Fibroblast of gingiva (primary cell): ENCODE results near the gene GGA1.
A peak's percentile ranks its signal among the peaks of the same experiment; 100 is the strongest.

ENCODE experiments used
- DNase-seq: peaks from one replicate; pipeline ENCODE4 v3.0.0-alpha.2; 2011; ENCODE audit warnings: low read depth

The GGA1 gene

DNA sequence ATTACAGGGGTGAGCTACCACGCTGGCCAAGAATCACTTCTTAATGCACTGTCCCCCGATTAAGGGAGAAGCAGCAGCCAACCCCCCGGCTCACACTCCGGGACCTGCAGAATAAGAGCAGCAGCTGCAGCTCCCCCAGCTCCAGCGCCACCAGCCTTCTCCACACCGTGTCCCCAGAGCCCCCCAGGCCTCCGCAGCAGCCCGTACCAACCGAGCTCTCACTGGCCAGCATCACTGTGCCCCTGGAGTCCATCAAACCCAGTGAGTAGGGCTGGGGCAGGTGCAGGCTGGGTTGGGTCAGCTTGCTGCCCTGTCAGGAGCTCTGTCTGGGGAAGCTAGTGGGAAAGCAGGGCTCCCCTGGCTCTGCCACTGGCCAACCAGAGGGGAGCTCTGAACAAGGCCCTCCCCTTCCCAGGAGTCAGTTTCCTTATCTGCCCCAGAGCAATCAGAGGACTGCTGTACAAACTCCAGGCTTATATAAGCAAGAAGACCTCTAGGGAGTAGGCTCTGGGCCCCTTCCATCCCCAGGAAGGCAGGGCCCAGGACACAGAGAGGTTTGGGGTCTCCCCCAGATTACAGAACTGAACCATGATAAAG lies 22.3 kb downstream of the GGA1 start:
- no peak for DNase-seq

DNA sequence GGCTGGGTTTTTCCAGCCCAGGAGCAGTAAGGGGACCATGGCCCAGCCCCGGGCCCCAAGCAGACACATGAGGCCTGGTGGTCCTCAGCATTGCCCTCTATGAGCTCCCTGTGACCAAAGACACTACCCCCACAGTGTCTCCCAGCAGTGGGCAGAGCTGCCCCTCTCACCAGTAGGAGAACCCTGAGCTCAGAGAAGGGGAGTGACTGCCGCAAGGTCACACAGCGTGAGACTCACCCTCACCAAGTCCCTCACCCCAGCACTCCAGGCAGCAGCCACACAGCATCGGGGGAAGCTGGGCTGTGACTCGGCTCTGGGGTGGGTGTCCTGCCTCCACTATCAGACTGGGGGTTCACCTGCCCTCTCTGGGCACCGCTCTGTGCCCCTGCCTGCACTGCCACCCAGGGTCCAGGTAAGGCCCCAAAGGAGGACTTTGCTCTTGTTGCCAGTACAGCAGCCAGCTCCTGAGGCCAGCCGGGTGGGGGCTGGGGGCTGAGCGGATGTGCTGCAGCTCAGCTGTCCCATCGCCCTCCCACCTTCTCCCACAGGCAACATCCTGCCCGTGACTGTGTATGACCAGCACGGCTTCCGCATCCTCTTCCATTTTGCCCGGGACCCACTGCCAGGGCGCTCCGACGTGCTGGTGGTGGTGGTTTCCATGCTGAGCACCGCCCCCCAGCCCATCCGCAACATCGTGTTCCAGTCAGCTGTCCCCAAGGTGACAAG lies 23.0 kb downstream of the GGA1 start:
- no peak for DNase-seq

DNA sequence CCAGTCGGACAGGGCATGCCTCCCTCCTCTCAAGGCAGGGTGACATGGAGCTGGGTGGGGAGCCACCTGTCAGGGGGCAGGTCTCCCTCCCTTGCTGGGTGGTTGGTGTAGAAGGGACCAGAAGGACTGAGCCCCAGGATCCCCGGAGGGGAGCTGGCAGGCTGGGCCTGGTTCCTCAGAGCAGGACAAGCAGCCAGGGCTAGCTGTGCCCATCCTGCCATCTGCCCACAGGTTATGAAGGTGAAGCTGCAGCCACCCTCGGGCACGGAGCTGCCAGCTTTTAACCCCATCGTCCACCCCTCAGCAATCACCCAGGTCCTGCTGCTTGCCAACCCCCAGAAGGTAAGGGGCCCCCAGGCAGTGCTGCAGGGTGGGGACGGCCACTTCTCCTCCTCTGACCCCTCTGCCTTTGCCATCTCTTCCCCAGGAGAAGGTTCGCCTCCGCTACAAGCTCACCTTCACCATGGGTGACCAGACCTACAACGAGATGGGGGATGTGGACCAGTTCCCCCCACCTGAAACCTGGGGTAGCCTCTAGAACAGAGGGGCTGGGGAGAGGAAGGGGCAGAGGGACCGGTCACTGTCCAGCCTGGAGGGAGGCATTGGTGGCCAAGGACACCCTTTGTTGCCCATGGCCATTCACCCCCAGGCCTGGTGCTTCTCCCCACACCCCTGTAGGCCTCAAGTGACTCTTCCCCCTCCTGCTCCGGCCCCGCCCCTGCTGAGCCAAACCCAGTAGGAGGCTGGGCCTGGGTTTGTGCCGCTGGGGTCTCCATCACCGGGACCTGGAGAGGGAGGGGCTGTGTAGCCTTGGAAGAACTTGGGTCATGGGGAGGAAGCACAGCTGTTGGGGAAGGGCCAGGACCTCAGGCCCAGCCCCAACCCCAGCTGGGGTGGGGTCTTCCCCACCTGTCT lies 23.8 kb downstream of the GGA1 start:
- DNase-seq: no peak

DNA sequence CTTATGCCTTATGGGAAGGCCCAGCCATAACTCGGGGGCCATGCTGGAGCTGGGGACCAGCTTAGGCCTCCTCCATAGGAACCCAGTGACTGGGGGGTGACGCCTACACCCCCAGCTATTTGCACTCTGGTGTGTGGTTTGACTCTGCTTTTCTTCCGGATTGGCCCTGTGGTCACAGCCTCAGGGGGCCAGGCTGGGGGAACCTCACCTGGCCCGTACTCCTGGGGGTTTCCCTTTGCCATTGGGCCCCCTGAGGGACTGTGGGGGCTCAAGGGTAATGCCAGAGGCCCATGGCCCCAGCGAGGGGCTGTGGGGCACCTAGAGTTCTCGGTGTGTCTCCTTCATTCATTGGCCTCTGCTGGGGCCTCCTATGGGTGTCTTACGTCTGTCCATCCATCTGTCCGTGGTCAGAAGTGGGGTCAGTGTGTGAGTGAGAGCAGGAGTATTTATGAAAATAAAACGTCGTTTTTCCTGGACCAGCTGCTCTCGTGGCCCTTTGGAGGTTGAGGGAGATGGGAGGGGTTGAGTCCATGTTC lies 24.5 kb downstream of the GGA1 start:
- no peak for DNase-seq

DNA sequence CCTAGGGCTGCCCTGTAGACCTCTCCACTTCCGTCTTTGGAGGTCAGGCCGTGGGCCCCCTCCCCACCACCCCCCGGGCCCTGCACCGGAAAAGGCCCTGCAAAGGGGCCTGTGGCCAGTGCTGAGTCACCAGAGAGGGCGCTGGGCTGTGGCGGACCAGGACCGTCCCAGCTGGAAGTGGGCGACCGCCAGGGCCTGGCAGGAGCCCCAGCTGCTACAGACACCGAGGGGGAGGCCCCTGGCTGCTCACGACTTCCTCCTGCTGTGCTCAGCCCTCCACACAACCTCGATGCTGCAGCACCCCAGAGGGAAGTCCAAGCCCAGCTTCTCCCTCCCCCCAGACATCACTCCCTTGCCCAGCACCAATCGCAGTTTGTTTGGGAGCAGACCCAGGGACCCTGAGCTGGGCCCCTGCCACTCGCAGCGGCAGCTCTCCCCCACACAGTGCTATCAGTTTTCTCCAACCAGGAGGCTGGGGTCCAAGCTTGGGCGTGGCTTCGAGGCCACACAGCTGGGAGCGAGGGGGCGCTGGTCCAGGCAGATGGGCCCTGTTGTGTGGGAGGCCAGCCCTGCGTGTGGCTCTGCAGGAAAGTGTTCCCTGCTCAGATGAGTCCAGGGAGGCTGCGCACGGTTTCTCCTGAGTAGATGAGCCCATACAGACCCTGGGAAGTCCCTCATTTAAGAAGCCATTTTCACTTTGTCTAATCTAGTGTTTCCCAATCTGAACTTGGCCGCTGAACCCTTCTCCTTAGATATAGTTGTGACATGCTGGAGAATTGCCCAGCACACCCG lies 25.2 kb downstream of the GGA1 start:
- DNase-seq: peak; percentile 85

DNA sequence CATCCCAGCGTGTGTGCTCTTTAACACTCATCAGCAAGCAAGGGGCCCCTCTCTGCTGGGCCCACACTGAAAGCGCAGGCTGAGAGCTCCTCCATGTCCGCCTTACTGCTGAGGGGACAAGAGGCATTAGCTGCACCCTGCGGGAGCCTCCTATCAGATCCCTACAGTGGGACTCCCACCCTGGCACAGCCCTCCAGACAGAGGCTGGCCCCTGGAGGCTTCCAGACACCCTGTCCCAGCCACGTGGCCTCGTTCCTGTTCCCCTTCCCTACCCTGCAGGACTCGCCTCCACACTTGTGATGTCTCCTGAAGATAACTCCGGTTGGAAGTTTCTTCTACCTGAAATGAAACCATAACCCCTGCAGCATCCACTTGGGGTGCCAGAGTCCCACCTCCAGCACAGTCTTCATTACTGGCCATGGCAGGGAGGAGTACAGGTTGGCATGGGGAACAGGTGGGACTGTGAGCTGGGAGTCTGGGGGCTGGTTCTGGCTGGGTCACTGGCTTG lies 25.8 kb downstream of the GGA1 start:
- no peak for DNase-seq

DNA sequence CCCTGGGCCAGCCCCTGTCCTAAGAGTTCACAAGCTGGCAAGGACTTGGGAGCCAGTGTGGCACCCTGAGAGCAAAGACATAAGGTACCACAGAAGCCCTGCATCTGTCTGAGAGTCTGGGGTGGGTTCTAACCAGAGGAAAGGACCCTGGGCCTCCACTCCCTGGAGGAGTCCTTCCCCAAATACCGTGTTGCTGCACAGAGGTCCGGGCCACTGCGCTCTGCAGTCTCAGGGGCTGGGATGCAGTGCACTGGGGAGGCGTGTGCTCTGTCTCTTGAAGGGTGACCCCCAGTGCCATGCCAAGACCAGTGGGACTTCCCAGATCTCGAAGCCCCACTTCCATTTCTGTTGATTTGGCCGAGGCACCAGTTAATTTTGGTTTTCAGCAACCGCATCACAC lies 26.5 kb downstream of the GGA1 start:
- no peak for DNase-seq

DNA sequence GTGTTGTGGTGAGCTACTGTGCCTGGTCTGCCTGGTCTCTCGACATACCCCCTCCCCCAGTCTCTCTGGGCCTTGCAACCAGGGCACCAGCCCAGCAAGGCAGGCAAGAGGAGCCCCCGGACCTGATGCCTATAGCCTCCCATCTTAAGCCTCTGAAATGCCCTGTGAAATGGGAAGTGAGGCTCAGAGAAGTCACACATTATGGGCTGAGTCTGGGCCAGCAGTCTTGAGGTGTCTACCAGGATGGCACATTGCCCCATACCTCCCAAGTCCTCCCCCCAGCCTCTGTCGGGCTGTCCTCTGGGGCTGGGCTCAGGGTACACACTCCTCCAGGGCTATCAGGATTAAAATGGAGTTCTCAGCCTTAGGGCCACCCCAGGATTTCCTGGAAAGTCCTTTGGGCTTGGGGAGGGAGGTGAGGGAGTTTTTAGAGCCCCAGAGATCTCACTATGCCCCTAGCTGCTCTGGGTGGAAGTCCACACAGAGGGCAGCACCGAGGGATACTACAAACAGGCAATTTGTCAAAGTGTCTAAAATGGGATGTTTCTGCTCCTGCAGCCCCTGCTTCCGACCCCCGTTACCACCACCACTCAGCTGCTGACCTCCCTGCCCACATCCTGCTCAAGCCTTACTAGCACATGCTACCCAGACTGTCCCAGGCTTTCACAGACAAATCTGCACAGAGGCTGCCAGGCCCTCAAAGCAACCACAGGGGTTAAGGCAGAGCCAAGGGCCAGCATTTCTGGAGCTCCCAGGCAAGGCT lies 27.7 kb downstream of the GGA1 start:
- no peak for DNase-seq

DNA sequence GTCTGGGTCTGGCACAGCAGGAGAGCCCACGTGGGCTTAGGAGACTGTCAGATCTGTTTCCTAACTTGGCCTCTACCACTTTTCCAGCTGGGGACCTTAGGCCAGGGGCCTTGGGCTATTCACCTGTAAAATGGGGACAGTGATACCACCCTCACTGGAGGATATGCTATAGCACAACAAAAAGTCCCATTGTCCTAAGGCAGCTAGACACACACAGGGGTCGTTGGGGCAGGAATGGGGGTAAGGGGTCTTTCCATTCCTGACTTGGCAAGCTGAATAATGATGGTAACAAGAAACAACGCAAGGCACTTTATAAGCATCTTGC lies 28.3 kb downstream of the GGA1 start:
- no peak for DNase-seq

DNA sequence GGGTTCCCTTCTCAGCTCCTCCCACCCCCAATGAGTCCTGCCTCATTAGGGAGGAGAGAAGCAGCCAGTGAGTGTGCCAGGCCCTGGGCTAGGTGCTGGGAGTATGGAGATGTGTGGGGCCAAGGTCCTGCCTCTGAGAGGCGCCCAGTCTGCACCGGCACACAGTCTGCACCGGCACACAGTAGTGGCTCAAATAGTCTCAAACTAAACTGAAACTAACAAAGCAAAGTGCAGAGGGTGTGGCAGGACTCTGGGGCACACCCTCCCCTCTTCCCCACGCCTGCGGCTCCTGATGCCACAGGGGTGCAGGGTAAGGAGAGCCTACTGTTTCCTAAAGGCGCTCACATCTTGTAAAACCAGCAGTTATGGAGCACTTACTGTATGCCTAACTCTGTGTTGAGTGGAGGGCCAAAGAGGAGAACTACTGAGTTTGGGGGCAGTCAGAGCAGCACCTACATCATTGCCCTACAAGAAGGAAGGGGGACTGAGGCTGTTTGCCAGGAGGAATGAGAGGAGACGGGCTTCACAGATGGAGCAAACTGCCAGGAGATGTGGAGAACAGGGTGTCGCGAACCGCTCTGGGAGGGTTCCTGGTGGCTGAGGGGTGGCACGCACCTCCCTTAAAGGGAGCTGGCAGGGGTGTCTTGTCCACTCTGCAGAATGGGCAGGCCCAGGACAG lies 29.9 kb downstream of the GGA1 start:
- no peak for DNase-seq

DNA sequence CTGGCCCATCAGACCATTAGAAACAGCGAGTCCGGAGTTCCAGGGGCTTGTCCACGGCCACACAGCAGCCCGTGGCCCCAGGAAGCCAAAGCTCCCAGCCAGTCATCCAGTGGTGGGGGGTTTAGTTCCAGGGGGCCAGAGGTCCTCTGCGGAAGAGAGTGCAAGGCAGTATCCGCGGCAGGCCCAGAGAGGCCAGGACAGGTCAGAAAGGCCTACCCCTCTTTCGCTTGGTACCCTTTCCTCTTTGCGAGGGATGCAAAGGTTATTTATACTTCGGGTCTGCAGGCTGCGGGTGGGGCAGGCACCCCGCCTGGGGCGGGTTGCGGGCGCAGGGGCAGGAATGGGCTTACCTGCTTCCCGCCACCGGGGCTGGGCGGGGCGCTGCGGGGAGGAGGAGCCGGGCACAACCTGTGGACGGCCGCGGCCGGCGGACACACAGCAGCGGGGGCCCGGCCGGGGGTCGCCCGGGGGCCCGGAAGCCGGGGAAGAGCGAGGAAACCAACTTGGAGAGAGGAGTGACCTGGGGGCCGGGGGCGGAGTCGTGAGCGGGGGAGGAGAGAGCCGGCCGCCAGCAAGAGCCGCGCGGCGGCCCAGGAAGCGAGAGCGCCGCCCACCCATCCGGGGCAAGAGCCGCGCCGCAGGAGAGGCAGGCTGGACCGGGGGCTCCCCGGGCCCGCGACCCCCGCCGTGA lies 30.6 kb downstream of the GGA1 start, which contains the start of gene SH3BP1:
TSS of gene SH3BP1 (plus strand) at position 600 of the 691 bp plus-strand sequence. CDS start 119 bp downstream, outside the sequence.
- DNase-seq: no peak

DNA sequence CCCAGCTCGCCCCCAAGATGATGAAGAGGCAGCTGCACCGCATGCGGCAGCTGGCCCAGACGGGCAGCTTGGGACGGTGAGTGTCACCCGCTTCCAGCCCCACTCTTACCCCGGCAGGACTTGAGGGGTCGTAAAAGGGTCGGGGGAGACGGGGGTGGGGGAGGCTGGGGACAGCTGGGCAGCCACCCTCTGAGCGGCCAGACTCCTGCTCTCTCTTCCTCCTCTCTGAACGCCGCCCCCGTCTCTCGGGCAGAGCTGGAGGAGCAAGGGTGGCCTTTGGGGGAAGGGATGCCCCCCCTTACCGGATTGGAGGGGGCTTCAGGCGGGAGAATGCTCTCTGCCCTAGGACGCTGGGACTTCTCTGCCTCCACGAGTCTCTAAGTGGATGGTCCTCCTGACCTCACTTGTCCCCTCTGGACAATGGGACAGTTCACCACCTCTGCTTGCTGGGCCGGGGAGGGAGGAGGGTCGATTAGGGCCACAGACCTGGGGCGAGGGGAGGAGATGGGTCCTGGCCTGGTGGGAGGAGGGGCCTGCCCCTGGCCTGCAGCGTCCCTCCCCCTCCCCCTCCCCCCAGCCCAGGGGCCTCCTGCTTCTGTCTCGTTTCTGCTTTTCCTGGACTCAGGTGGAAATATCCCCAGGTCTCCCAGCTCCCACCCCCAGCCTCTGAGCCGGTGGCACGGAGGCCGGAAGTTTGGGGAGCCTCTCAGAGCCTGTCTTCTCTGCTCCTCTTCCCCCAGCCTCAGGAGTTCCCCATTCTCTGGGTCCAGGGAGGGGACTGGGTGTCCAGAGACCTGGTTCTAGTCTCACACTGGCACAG lies 31.3 kb downstream of the GGA1 start:
- no peak for DNase-seq

DNA sequence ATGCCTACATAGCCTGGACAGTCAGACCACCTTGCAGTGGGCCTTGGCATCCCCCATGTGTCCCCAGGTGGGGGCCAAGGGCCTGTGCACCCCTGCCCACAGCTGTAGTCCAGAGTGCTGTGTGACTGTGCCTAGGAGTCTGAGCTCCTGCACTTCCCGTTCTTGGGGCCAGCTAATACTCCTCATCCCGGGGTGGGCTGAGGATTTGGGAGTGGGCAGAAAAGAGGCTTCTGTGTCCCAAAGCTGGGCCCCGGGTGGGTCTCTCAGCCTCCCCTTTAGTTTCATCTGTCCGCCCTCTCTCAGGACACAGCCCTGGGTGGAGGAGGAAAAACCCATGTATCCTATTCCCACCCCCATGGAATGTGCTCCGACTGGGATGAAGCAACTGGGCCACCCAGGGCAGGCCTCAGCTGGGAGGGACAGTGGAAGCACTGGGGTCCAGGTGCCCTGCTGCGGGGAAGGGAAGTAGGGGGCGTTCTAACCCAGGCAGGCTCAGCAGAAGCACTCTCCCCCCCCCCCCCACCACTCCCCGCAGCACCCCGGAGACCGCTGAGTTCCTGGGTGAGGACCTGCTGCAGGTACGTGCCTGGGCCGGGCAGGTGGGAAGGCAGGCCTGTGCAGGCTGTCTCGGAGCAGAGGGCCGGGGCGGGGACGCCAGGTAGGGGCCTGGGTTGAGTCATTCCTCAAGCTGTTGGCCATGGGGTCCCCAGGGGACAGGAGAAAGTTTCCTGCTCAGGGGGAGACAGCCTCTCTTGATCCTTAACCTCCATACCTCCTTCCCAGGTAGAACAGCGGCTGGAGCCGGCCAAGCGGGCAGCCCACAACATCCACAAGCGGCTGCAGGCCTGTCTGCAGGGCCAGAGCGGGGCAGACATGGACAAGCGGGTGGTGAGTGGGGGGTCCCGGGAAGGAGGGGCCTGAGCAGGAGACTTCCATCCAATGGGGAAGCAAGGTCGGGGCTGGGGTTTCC lies 32.2 kb downstream of the GGA1 start:
- no peak for DNase-seq

DNA sequence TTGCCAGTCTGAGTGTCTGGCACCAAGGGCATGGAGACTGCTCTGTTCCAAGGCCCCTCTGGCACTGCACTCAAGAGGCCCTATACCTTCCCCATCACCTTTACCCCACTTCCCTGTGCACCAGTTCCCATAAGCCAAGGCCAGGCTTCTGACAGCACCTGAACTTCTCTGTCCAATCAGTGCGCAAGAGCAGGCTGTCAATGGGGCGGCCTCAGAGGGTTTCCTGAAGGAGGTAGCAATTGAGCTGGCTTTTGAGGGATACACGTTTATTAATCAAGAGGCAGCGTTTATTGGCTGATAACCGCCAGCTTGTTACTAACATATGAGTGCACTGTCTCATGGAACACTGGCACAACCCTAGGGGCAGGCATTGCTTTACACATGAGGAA lies 32.9 kb downstream of the GGA1 start:
- no peak for DNase-seq

DNA sequence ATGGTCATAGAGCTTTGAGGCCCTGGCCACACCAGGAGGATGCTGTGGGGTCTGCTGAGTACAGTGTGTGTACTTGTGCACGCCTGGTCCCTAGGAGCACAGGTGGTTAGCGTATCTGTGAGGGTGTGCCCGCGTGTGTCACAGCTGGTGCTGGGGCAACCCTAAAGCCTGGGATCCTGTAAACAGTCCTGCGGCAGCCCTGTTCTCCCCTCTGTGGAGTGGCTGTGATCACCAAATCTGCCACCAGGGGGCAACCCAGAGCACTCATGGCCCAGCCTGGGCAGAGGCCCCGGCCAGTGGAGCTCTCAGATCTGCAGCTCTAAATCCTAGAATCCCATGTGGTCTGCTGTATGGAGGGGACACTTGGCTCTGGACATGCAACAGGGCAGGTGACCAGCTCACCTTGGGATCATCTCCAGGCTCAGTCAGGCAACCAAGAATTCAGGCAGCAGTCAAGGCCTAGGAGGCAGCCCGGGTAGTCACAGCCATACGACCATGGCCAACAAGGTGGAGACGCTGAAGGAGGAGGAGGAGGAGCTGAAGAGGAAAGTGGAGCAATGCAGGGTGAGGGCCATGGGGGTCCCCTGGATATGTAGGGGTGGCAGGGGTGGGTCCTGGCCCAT lies 34.7 kb downstream of the GGA1 start:
- DNase-seq: peak; percentile 52

DNA sequence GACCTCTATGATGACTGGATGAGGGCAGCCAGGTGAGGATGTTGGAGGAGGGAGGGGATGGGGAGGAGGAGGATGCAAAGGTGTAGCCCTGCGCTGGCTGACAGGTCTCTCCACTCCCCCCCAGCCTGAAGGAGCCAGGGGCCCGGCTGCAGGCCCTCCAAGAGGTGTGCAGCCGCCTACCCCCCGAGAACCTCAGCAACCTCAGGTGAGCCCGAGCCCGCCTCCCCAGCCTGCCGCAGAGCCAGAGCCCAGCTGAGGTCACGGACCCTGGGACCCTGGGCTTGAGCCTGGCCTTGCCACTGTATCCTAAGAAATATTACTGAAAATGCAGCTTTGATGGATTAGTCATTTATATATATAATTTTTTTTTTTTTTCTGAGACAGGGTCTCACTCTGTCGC lies 38.7 kb downstream of the GGA1 start:
- no peak for DNase-seq

DNA sequence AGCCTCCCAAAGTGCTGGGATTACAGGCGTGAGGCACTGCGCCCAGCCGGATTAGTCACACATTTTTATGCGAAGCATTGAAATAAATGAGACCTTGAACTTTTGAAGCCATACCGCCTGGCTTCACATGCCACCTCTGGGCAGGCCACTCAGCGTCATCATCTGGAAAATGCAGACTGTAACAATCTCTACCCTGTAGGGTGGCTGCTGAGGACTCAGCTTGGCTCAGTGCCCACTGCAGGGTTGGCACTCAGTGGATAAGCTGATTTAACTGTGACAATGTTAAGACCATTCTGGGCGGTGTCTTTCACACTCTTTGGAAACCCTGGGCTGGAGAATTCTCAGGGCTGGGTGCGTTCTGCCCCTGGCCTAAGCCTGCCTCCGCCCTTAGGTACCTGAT lies 39.3 kb downstream of the GGA1 start:
- no peak for DNase-seq
